Spleen (tissue), 13 donors: ENCODE data around the gene LCN6. TPM values are rescaled to one million over a fixed set of nuclear protein-coding genes. Genes with fewer than 3 reads are reported as not detected.
"Not testable (repeated sequence)": the region's sequence is repeated elsewhere in the genome, so short reads cannot be mapped to it uniquely, and the experiment has no call there.

Experiments
- DNase-seq: peaks from one replicate; pipeline ENCODE4 v3.0.0-alpha.2; 2020
- H3K27ac ChIP-seq, 8 donors: fragments of 200-600 bp; sonication (generic) in 7 of 8; 1 replicate in 4 of 8; 2 replicates in 4 of 8; pipeline versions ENCODE4 v1.5.0 to v1.8.0; 2016 to 2021; ENCODE audit warnings: inconsistent platforms in 4 of 8, mild to moderate bottlenecking in 4 of 8, moderate library complexity in 1 of 8
- H3K27me3 ChIP-seq, 7 donors: fragments of 200-600 bp; sonication (generic) in 6 of 7; replicated peaks in 1 of 7; 1 replicate in 4 of 7; 2 replicates in 3 of 7; pipeline versions ENCODE4 v1.5.0 to v1.8.0; 2016 to 2021; ENCODE audit warnings: inconsistent platforms in 3 of 7, mild to moderate bottlenecking in 1 of 7
- H3K36me3 ChIP-seq, 6 donors: fragments of 200-600 bp; sonication (generic) in 5 of 6; 1 replicate in 4 of 6; 2 replicates in 2 of 6; pipeline versions ENCODE4 v1.5.0 to v1.8.0; 2016 to 2021; ENCODE audit warnings: inconsistent platforms in 2 of 6
- H3K4me1 ChIP-seq, 6 donors: fragments of 200-600 bp; sonication (generic) in 5 of 6; 1 replicate in 3 of 6; 2 replicates in 3 of 6; pipeline versions ENCODE4 v1.5.0 to v1.8.0; 2016 to 2021; ENCODE audit warnings: inconsistent platforms in 3 of 6
- H3K4me3 ChIP-seq, 8 donors: fragments of 200-600 bp; sonication (generic) in 7 of 8; 1 replicate in 4 of 8; 2 replicates in 4 of 8; pipeline versions ENCODE4 v1.5.0 to v1.8.0; 2016 to 2021; ENCODE audit warnings: inconsistent platforms in 4 of 8, mild to moderate bottlenecking in 4 of 8, moderate library complexity in 2 of 8
- H3K9me3 ChIP-seq, 8 donors: fragments of 200-600 bp; sonication (generic) in 7 of 8; 1 replicate in 4 of 8; 2 replicates in 4 of 8; pipeline versions ENCODE4 v1.5.0 to v1.8.0; 2016 to 2021; ENCODE audit warnings: inconsistent platforms in 4 of 8
- CTCF ChIP-seq, 11 experiments: fragments of 200-600 bp in 7 of 11; fragments of 450-650 bp in 4 of 11; sonication (generic) in 4 of 11; IDR thresholded peaks in 8 of 11; conservative IDR thresholded peaks in 3 of 11; 1 replicate in 7 of 11; 2 replicates in 4 of 11; pipeline versions ENCODE4 v1.4.0 to v1.8.0; 2016 to 2021; ENCODE audit warnings: antibody characterized with exemption in 11 of 11, inconsistent platforms in 4 of 11, mild to moderate bottlenecking in 1 of 11
- POLR2A ChIP-seq, 3 donors: fragments of 450-650 bp; IDR thresholded peaks; one replicate each; pipeline ENCODE4 v1.5.1; 2017; ENCODE audit warnings: antibody characterized with exemption in 3 of 3, mild to moderate bottlenecking in 1 of 3
- POLR2AphosphoS5 ChIP-seq, 3 donors: sonication (generic); formaldehyde crosslinking; IDR thresholded peaks; one replicate each; pipeline ENCODE4 v1.5.1; 2017; ENCODE audit warnings: antibody characterized with exemption in 3 of 3
- WGBS, 5 donors: extraction: QIAGEN DNeasy Blood & Tissue Kit in 3 of 5; methylation state at CpG; one replicate each; pipeline versions ENCODE4 v1.1.5 to v1.1.7; 2013 to 2018; 5-methylcytosine and 5-hydroxymethylcytosine counted together
- intact Hi-C: fragments of 100-400 bp; cut with DNase I; formaldehyde crosslinking; loops from one replicate; pipeline ENCODE4 v1.15.0; 2023; ENCODE audit warnings: low total_unique reads
- long read RNA-seq, 2 donors: transcript quantifications; one replicate each; lab custom pipeline, GENCODE V29; 2026
- polyA plus RNA-seq, 3 donors: library from polyadenylated mRNA; stranded (reverse); fragments of 200-250 nt; gene quantifications; one replicate each; pipeline ENCODE4 v1.2.1, GENCODE V29; 2013
- total RNA-seq, 7 donors: library from RNA; depleted of rRNA in 3 of 7; stranded (reverse); fragments of >200 nt in 3 of 7; fragmentation: NEBNext Ultra II Directional in 4 of 7; extraction: Animal tissue kit (Norgen Biotek cat#: 25700) in 4 of 7; gene quantifications; one replicate each; pipeline versions ENCODE4 v1.1.0 to v1.2.1, GENCODE V29; 2016 to 2021
- donor health status: healthy with polysubstance abuse.
- donor health status: DM: no; HTN: no; CAD: no; lungs with moderate emphysema.
- donor health status: DM: no; HTN: no; CAD: no.
- donor health status: Bipolar disorder and iron deficiency.
- donor health status: healthy.
- donor health status: DM: no; HTN: no; CAD: no.
- donor health status: DM: yes; HTN: yes; CAD: no.

Gene LCN6
- total RNA-seq (1 to 10 TPM; 1.2 to 8.7 (median 3.7) TPM), polyA plus RNA-seq (10 to 100 TPM in 1 of 3 donors, 1 to 10 TPM in 2; 3.7 to 18.9 (median 5.0) TPM)
- long read RNA-seq, donor 1 = 0 reads
- long read RNA-seq, donor 2 = 0 reads

DNA sequence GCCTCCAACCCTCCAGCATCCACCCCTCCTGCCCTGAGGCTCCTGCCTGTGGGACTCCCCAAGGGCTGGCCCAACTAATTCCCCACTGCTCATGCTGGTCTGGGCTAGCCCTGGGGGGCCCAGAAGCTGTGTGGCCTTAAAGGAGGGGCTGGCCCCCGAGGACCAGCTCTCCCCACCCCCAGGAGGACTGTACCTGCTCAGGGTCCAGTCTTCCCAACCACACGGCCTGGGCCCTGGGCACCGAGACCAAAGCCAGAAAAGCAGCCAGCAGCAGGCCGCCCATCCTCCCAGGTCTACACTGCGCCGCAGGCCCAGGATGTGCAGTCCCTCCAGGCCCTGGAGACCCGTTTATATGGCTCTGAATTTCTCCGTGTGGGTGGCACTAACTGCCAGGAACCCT lies at the start of gene LCN6:
TSS of gene LCN6 (minus strand) at position 325 of the 400 bp plus-strand sequence. CDS start at position 283, 42 bp downstream.
- no peak for TF ChIP-seq POLR2A (IDR thresholded peaks at IDR 0.05)
- no peak for TF ChIP-seq CTCF (IDR thresholded peaks at IDR 0.05 in 8 of 11, conservative IDR thresholded peaks at IDR 0.05 in 3 of 11)
- no peak for TF ChIP-seq POLR2AphosphoS5 (IDR thresholded peaks at IDR 0.05)
- Histone ChIP-seq H3K36me3 (no peaks in the 10 kb centered on the region), H3K9me3 (peaks cover 0 to 26% (median 23%) of the 10 kb centered on the region in 8 donors), H3K4me1 (peaks cover 12 to 57% (median 21%) of the 10 kb centered on the region in 6 donors), H3K27me3 (peaks cover 0 to 19% (median under 1%) of the 10 kb centered on the region in 7 donors), H3K4me3 (no peak within 1 kb of the TSS), H3K27ac (peak within 1 kb of the TSS in 6 of 8 donors; percentile 13 to 76 (median 61))
- 57 to 74% (median 69%) methylated on average over 8 of the region's 8 CpGs for WGBS, 5 donors
- intact Hi-C loops = no loop called here
- no peak for DNase-seq

DNA sequence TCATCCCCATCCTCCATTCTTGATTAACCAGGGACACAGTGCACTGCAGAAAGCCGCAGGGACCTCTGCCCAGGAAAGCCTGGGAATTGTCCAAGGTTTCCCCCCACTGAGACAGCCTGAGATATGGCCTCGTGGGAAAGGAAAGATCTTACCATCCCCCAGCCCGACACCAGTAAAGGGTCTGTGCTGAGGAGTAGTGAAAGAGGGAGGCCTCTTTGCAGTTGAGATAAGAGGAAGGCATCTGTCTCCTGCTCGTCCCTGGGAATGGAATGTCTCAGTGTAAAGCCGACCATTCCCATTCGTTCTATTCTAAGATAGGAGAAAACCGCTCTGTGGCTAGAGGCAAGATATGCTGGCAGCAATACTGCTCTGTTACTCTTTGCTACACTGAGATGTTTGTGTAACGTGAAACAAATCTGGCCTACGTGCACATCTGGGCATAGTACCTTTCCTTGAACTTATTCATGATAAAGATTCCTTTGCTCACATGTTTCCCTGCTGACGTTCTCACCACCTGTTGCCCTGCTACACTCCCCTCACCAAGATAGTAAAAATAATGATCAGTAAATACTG lies 48.5 kb upstream of the LCN6 start:
- WGBS, 5 donors = 23 to 39% (median 31%) methylated on average over 10 of the region's 10 CpGs
- peaks cover 0 to 61% (median 34%) of the 10 kb centered on the region in 7 donors for H3K27me3 ChIP-seq
- H3K4me1 ChIP-seq = peaks cover 23 to 80% (median 44%) of the 10 kb centered on the region in 6 donors
- H3K27ac ChIP-seq, H3K4me3 ChIP-seq, DNase-seq, intact Hi-C loops, H3K9me3 ChIP-seq: not testable (repeated sequence)
- H3K36me3 ChIP-seq = peaks cover 0 to 26% (median 4%) of the 10 kb centered on the region in 6 donors

GRCh38 chr9:136796238-136796774 lies 48.0 kb upstream of the LCN6 start, which contains the start of gene CCDC183:
TSS of gene CCDC183 (plus strand) at chr9:136796338. CDS start at chr9:136796398, 60 bp downstream.
- Histone ChIP-seq H3K4me1 (peaks cover 24 to 80% (median 46%) of the 10 kb centered on the region in 6 donors), H3K36me3 (peaks cover 0 to 26% (median 4%) of the 10 kb centered on the region in 6 donors), H3K4me3 (no peak within 1 kb of the TSS), H3K27ac (no peak within 1 kb of the TSS), H3K27me3 (peaks cover 0 to 55% (median 29%) of the 10 kb centered on the region in 7 donors), H3K9me3 (no peaks in the 10 kb centered on the region)
- intact Hi-C loops = no loop called here
- no peak for DNase-seq
- 55 to 61% (median 58%) methylated on average over 4 to 5 of the region's 5 CpGs for WGBS, 5 donors
- TF ChIP-seq POLR2AphosphoS5 (IDR thresholded peaks at IDR 0.05) (no peak), POLR2A (IDR thresholded peaks at IDR 0.05) (no peak), CTCF (IDR thresholded peaks at IDR 0.05 in 8 of 11, conservative IDR thresholded peaks at IDR 0.05 in 3 of 11) (no peak)

GRCh38 chr9:136795000-136795348 lies 46.6 kb upstream of the LCN6 start:
- WGBS, 5 donors = 58 to 81% (median 71%) methylated on average over 6 of the region's 6 CpGs
- DNase-seq = no peak
- peaks cover 19 to 75% (median 40%) of the 10 kb centered on the region in 6 donors for H3K4me1 ChIP-seq
- H3K27me3 ChIP-seq = peaks cover 0 to 42% (median 18%) of the 10 kb centered on the region in 7 donors
- intact Hi-C loops = no loop called here
- TF ChIP-seq POLR2A (IDR thresholded peaks at IDR 0.05) = no peak
- no peak for TF ChIP-seq CTCF (IDR thresholded peaks at IDR 0.05 in 8 of 11, conservative IDR thresholded peaks at IDR 0.05 in 3 of 11)
- TF ChIP-seq POLR2AphosphoS5 (IDR thresholded peaks at IDR 0.05) = peak in 1 of 3 donors; percentile 28
- no peak overlapping the region for H3K27ac ChIP-seq
- H3K4me3 ChIP-seq = no peak overlapping the region
- peaks cover 0 to 26% (median 4%) of the 10 kb centered on the region in 6 donors for H3K36me3 ChIP-seq
- no peaks in the 10 kb centered on the region for H3K9me3 ChIP-seq
